ENCODE results near the gene SLC13A5.
A peak's percentile ranks its signal among the peaks of the same experiment; 100 is the strongest.
"Not testable (repeated sequence)": the region's sequence is repeated elsewhere in the genome, so short reads cannot be mapped to it uniquely, and the experiment has no call there.

SLC13A5 gene

GRCh38 chr17:6663200-6663599 lies 50.0 kb downstream of the SLC13A5 start:
- DNase-seq (ENCODE audit: low read depth in 3 of 3, low spot score in 1 of 3), result not testable (repeated sequence)

DNA sequence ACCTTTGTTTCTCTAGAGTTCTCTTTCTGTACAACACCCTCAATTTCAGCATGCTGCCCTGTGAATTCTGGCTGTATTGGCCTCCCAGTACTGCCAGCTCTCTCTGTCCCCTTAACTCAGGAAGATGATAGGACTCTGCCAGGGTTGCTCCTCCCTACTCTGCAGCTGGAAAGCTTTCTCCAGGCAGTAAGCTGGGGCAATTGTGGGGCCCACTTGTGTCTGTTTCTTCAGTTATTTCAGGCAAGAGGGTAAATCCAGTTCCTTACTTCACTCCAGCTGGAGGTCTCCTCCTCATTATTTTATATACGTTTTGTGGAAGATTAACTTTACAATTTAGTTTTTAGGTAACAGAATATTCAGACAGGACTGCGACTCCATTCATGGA lies 51.7 kb downstream of the SLC13A5 start:
- no peak for DNase-seq (ENCODE audit: low read depth in 3 of 3, low spot score in 1 of 3)

- no peak for DNase-seq (ENCODE audit: low read depth in 3 of 3, low spot score in 1 of 3)
These were observed 52.2 kb downstream of the SLC13A5 start for GRCh38 chr17:6660805-6661463.

DNA sequence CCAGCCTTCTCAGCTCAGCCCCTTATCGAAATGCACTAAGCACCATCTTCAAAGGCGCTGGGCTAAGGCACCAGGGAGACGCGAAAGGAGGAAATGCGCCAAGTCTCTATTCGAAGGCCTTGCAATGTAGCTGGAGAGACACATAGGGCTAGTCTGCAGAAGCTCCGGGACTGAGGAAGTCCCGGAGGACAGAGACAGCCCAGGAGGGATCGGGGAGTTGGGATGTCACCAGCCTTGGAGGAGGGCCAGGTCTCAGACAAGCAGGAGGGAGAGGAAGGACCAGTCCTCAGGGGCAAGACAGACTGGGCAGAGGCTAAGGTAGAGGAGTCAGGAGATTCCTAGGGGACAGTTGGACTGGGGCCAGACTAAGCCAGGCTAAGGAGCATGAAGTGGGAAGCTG lies 53.1 kb downstream of the SLC13A5 start:
- no peak for DNase-seq (ENCODE audit: low read depth in 3 of 3, low spot score in 1 of 3)

- DNase-seq (ENCODE audit: low read depth in 3 of 3, low spot score in 1 of 3), result not testable (repeated sequence)
These were observed 54.8 kb downstream of the SLC13A5 start for GRCh38 chr17:6658411-6658810.

- no peak for DNase-seq (ENCODE audit: low read depth in 3 of 3, low spot score in 1 of 3)
These were observed 55.4 kb downstream of the SLC13A5 start for GRCh38 chr17:6657633-6658287.

DNA sequence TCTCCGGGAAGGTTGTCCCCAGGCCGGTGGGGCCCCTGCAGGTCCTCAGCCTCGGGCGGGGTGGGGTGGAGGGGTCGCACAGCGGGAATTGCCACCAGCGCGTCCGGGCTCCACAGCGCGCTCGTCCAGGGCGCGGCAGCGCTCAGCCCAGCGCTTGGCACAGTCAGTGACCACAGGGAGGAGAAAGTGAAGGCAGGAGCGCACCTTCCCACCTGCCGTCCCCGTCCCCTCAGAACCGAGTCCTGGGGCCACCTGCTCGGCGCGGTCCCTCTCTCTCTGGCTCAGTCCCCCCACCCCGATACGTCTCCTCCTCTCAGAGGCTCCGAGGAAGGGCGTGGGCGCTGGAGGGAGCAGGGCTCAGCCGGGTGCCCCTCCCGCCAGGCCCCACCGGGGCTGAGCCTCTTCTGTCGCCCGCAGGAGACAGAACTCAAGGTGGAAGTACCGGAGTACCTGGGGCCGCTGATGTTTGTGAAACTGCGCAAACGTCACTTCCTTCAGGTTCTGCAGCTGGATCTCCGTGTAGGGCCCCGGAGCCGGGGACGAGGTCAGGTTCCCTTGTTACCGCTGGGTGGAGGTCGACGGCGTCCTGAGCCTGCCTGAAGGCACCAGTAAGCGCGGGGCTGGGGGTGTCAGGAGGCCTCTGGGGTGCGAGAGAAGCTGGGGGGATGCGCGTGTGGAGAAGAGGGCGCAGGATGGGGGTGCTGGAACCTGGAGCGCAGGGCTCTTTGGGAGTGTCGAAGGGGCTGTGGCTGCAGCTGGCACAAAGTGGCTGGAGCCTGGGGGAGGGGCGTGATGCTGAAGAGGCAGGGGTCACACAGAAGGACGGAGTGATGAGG lies 56.2 kb downstream of the SLC13A5 start:
- DNase-seq (ENCODE audit: low read depth in 3 of 3, low spot score in 1 of 3), result peak; percentile 34 to 41 (median 38)

DNA sequence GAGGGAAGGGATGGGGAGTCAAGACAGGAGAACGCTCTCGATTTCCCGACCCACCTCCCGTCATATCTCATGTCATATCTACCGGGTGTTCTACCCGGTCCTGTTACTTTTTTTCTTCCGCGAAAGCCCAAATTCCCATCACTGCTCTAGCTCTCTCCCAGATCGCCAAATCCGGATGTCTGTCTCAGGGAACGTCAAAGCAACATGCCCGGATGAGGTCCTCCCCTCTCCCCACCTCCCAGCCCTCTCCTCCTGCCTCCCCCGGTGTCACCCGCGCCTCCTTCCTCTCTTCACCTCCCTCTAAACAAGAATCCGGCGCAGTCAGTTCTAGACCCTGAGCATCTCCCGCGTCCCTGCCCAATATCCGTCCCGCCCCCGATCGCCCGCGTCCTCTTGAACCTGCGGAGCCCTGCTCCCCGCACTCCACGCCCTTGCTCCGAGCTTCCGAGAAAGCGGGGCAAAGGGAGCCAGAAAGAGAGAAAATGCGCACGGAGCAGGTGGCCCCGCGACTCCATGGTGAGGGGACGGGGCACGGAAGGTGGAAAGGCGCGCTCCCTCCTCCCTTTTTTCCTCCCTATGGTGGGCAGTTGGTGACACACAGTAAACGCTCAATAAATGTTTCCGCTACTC lies 57.3 kb downstream of the SLC13A5 start:
- not testable (repeated sequence) for DNase-seq (ENCODE audit: low read depth in 3 of 3, low spot score in 1 of 3)

GRCh38 chr17:6654841-6655731 lies 58.1 kb downstream of the SLC13A5 start:
- no peak for DNase-seq (ENCODE audit: low read depth in 3 of 3, low spot score in 1 of 3)

GRCh38 chr17:6651919-6652452 lies 61.2 kb downstream of the SLC13A5 start:
- no peak for DNase-seq (ENCODE audit: low read depth in 3 of 3, low spot score in 1 of 3)

- DNase-seq (ENCODE audit: low read depth in 3 of 3, low spot score in 1 of 3), result peak; percentile 83 to 93 (median 84)
These were observed 61.7 kb downstream of the SLC13A5 start, which contains the start of the genes C17orf100 and MED31 for GRCh38 chr17:6651354-6651918. C17orf100 (plus strand) TSS chr17:6651762; CDS start chr17:6651914, 152 bp downstream. MED31 (minus strand) TSS chr17:6651605; CDS start chr17:6651528, 77 bp downstream.

GRCh38 chr17:6648181-6648580 lies 65.0 kb downstream of the SLC13A5 start:
- DNase-seq (ENCODE audit: low read depth in 3 of 3, low spot score in 1 of 3), result no peak

GRCh38 chr17:6643451-6644125 lies 69.6 kb downstream of the SLC13A5 start:
- DNase-seq (ENCODE audit: low read depth in 3 of 3, low spot score in 1 of 3), result no peak

DNA sequence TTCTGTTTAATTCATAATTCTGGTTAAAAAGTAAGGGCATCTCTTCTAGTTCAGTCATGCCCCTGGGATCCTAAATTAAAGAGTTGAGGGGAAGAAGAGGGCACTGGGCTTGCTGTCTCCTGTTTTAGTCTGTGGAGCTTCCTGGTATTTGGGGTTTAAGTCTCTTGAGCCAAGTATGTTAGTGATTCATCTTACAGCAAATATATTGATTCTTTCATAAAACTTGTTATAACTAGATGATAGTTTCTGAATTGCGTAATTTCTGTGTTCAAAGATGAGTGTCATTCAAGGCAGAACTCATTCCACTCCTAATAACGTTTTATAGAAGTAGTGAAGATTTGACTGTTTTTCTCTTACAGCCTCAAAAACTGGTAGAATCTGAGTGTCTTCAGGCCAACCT lies 70.6 kb downstream of the SLC13A5 start:
- no peak for DNase-seq (ENCODE audit: low read depth in 3 of 3, low spot score in 1 of 3)

- DNase-seq (ENCODE audit: low read depth in 3 of 3, low spot score in 1 of 3), result no peak
These were observed 71.8 kb downstream of the SLC13A5 start for GRCh38 chr17:6641247-6641863.

DNA sequence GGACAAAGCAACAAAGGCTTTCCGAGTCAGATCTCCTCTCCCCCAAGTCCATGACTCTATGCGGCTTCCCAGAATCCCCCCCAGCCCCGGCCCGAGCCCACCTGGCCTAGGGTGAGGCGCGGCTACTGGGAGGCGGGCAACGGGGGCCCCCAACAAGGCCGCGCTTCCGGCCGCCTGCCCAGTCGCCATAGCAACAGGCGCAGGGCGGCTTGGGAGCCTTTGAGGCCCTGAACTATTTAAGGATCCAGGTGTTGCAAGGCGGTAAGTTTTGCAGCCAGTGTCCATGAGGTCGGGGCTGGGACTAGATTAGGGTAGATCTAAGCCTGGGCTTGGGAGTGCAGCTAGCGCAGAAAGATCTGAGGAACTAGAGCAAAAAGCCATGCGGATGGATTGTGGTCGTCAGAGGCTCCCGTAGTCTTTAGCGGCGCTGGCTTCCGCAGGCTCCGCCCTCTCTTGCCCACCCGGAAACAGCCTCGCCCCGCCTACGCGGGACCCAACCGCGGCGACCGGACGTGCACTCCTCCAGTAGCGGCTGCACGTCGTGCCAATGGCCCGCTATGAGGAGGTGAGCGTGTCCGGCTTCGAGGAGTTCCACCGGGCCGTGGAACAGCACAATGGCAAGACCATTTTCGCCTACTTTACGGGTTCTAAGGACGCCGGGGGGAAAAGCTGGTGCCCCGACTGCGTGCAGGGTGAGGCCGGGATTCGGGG lies 72.5 kb downstream of the SLC13A5 start, which contains the start of the genes KIAA0753 and TXNDC17:
TSS of gene KIAA0753 (minus strand) at position 176 of the 711 bp plus-strand sequence. CDS start 5,608 bp downstream, outside the sequence.
TSS of gene TXNDC17 (plus strand) at position 525 of the 711 bp plus-strand sequence. CDS start at position 548, 23 bp downstream.
- peak; percentile 66 to 88 (median 76) for DNase-seq (ENCODE audit: low read depth in 3 of 3, low spot score in 1 of 3)

Measured in stimulated activated CD4-positive, alpha-beta T cell treated with anti-CD3 and anti-CD28 coated beads, TNF-alpha, amount 100 ng/mL, for 1 hour (primary cell).